EL (cell line): Measurements from ENCODE around the gene CACNA2D3.

Source experiments
- DNase-seq: peaks from one replicate; pipeline ENCODE4 v3.0.0-alpha.2; 2016

The CACNA2D3 gene

GRCh38 chr3:54488297-54488696 is 365.9 kb downstream of the CACNA2D3 start:
- DNase-seq: no peak

DNA sequence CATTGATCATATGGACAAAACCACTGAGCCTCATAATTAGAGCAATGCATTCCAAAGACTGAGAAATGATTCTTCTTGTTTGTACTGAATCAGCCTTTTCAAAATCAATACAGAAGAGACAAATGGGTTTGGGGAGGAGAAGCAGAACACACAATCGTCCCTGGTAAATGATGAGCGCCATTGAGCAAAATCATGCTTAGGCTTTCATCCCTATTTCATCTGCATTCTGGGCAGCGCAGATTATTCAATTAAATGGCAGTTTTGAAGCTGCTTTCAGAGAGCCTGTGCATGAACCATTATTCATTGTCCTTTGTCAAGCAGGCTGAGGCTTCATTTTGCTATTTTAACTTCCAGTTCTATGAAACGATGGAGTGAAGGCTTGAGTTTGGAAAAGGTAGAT is 371.9 kb downstream of the CACNA2D3 start:
- DNase-seq: no peak

- DNase-seq: no peak
These were observed 384.3 kb downstream of the CACNA2D3 start for GRCh38 chr3:54506603-54507002.

GRCh38 chr3:54507876-54508460 is 385.6 kb downstream of the CACNA2D3 start:
- no peak for DNase-seq

- no peak for DNase-seq
These were observed 388.2 kb downstream of the CACNA2D3 start for GRCh38 chr3:54510506-54510905.

DNA sequence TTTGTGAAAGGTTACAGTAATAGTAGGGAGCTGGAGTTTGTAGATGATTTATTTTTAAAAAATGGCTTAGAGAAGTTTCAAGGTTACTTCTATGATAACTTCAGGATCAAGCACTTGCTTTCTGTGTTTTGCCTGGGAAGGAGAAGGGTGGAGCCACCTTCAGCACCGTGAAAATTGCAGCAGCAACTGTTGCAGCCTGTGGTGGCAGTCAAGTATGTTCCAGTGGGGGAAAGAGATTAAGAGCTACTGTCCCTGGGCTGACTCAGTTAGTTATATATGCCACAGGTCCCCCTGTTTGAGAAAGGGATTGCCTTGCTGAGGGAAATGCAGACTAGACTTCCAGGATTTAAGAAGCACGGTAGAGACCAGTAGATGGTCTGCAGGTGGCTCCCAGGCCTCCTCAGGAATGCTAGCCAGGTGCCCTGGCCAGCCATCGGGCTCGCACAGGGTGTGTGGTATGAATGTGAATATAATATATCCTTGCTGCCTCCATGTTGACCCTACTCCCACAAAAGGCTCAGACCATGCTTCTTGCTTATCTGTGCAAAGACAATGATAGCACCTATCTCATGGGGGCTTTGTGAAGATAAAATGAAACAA is 389.5 kb downstream of the CACNA2D3 start:
- no peak for DNase-seq

- no peak for DNase-seq
These were observed 391.7 kb downstream of the CACNA2D3 start for GRCh38 chr3:54514006-54514405.

DNA sequence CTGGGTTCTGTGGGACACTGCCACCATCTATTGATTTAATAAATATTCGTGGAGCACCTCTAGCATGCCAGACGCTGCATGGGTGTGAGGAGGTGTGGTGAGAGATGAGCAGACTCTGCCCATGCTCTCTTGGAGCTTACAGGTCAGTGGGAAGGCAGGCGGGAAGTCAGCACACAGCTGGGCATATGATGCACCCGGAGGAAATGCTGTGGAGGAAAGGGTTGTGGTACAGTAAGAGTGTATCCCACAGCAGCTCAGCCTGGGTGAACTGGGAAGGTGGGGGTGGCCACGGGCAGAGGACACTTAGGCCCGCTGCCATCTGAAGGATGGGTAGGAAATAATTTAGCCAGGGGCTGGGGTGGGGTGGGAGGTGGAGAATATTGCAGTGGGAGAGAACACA is 392.1 kb downstream of the CACNA2D3 start:
- DNase-seq: no peak

DNA sequence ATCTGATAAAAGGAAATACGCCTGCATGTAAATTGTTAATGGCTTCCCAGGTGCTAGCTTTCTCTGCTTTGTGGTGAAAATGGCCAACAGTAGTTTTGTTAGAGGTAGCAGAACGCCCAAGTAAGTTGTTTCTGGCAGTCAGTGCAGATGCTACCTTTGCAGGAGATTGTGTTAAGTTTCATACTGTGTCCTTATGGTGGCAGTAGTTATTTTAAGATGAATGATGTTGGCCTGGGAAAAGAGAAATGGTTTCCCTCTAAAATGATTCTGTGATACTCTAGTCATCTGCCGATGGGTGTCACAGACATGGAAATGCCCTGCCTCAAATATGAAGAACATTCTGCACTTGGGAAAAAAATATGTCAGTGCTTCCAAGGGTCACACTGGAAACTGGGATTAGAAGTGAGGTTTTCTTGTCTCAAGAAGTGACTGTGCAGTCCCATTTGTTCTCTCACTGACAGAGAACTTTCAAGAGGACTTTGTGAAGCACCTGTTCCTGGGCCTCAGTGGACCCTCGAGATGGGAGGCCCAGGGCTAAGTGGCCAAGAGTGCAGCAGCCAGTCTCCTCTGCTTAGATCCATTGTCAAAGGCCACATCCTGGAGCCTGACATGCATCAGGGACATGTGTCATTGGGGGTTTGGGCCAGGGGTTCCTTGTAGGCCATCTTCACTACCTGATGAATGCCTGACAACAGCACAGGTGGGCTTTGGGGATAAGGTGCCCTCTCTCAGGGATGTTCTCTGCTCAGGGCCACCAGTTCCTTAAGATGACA is 393.3 kb downstream of the CACNA2D3 start:
- no peak for DNase-seq

GRCh38 chr3:54517424-54517823 is 395.1 kb downstream of the CACNA2D3 start:
- no peak for DNase-seq

DNA sequence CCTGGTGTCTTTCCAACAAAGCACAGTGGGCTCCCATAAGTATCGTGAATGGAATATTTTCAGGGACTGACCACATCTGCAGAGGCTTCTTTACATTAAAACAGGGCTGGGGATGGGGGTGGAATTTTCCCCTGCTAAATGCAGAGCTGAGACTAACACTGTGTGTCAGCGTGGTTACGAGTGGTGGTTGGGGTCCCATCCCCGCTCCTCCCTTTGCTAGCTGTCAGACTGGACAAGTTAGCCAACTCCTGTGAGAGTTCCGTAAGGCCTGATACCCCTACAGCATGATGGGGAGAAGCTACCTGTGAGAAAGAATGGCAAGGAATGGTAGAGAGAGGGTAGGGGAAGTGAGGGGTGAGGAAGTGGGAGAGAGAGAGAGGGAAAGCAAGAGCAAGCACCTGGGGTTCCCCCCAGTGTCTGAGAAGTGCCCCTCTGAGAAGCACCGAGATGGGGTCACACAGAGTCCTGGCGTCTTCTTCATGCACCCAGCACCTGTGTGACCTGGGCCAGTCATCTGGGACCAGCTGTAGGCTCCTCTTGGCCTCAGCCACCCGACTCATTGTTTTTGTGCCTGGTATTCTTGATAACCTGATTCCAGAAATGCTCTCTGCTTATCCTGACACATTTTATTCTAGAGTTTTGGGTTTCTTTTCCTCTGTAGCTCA is 395.8 kb downstream of the CACNA2D3 start:
- DNase-seq: no peak

GRCh38 chr3:54519493-54519892 is 397.1 kb downstream of the CACNA2D3 start:
- no peak for DNase-seq

GRCh38 chr3:54520060-54520459 is 397.7 kb downstream of the CACNA2D3 start:
- DNase-seq: no peak

GRCh38 chr3:54527521-54527920 is 405.2 kb downstream of the CACNA2D3 start:
- no peak for DNase-seq

DNA sequence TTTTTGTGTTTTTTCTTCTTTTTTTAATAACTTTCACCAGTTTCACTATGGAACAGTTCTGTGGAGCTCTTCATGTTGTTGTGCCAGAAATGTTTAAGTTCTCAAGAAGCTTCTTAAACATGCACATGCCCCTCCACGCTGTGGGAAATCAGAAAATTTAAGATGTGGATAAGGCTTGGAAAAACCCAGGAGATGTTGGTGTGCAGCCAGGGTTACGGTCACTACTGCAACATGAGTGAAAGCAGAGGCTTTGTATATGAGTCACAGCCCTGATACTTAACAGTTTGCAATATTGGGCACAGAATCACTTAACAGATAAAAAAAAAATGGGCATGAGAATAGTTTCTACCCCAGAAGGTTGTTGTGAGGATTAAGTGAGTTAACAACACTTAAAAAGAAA is 405.6 kb downstream of the CACNA2D3 start:
- DNase-seq: no peak

DNA sequence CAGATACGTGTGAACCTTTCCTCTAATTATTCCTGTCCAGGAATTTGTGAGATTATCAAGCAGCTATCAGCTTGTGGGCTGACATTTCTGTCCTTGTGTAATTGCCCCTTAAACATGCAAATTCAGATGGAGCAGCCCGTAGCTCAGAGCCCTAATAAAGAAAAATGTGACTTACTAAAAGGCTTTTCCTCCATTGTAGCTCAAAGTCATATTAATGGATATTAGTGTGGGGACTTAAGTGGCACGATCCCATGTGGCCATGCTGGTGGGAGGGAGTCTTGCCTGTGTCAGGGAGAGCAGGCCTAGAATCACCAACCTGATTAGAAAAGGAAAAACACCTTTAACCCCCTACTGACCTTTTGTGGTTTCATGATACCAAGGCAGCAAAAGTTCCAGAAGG is 406.3 kb downstream of the CACNA2D3 start:
- DNase-seq: no peak

GRCh38 chr3:54530091-54530490 is 407.7 kb downstream of the CACNA2D3 start:
- DNase-seq: no peak

GRCh38 chr3:54530944-54531343 is 408.6 kb downstream of the CACNA2D3 start:
- no peak for DNase-seq

DNA sequence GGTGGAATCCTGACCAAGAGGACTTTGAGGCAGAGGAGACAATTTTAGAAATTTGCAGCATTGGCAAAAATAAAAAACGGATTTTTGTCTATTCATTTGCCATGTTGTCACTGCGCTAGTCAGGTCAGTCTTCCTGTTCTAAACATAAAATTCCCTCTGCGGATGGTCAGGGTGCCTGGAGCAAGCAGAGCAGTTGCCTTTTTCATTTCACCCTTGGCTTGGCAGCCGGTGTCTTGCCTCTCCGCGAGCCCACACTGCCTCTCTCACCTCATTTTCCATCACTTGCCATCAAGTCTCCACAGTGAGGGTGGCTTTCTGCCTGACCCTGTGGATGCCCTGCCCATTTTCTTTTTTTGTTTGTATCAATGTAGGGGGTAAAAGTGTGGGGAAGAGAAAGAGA is 409.4 kb downstream of the CACNA2D3 start:
- no peak for DNase-seq

DNA sequence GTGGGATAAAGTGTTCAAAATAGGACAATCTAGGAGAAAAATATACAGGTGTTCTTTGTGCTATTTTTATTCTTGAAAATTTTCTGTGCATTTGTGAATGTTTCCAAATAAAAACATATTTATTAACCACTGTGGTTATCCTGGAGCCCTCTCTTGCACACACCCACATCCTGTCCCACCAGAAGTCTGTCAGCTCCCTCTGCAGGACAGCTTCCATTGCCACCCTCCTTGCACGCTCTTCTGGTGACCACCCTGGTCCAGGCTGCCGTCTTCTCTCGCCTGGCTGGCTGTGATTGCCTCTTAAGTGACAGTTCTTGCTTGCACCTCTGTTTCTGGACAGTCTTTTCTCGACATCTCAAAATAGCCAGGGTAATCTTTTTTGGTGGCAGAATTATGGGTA is 411.5 kb downstream of the CACNA2D3 start:
- no peak for DNase-seq

DNA sequence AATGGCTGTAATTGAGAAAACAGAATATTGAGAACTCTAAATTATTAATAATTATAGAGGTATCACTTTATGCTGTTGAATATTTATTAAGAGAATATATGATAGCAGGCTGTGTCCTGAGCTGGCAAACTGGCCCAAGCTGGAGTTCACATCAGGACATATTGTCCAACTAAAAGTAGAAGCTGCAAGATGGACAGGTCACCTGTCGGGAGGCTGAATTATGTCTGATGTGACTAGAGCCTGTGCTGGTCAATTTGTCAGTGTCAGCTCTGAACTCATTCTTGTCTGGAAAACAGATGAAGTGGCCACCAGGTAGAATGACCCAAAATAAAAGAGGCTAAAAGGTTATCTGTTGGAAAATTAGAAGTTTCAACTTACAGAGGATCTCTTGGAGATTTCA is 413.3 kb downstream of the CACNA2D3 start:
- no peak for DNase-seq

- DNase-seq: no peak
These were observed 414.1 kb downstream of the CACNA2D3 start for GRCh38 chr3:54536450-54536849.

DNA sequence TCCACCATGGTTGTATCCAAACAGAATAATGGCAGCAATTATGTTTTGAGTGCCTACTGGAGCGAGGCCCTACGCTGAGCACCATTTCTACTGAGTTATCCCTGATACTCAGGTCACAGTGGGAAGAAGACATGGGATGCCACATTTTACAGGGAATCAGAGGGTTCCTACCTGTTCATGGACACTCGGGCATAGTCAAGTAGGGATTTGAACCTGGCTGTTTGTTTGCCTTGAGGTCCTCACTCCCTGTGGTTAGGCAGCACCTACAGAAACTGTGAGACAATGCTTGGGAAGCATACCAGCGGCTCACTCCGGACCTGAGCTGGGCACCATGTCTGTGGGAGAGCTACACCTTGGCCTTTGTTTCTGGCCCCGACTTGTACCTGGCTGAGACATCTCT is 415.2 kb downstream of the CACNA2D3 start:
- DNase-seq: no peak

GRCh38 chr3:54538346-54538745 is 416.0 kb downstream of the CACNA2D3 start:
- no peak for DNase-seq
